ENCODE data around the gene CRYBB1. TPM values are rescaled to one million over a fixed set of nuclear protein-coding genes. Genes with fewer than 3 reads are reported as not detected.
"Not testable (repeated sequence)": the region's sequence is repeated elsewhere in the genome, so short reads cannot be mapped to it uniquely, and the experiment has no call there.

The CRYBB1 gene
- total RNA-seq, 1 donor from 2014 or later = not detected

GRCh38 chr22:26629988-26630761, 12.3 kb upstream of the CRYBB1 start:
- Mint-ChIP-seq H3K27me3 (ENCODE audit: low read depth) (peaks cover 7% of the 10 kb centered on the region), H3K4me3 (ENCODE audit: low read depth) (no peak overlapping the region), H3K36me3 (ENCODE audit: low read depth) (no peaks in the 10 kb centered on the region), H3K9me3 (no peaks in the 10 kb centered on the region), H3K27ac (no peak overlapping the region), H3K4me1 (ENCODE audit: low read depth) (peaks cover 7% of the 10 kb centered on the region)
- DNase-seq (ENCODE audit: low spot score) = no peak
- intact Hi-C loops (cut with micrococcal nuclease) = no loop called here

GRCh38 chr22:26624803-26625202, 7.0 kb upstream of the CRYBB1 start:
- peaks cover 4% of the 10 kb centered on the region for H3K27me3 Mint-ChIP-seq (ENCODE audit: low read depth)
- H3K4me1 Mint-ChIP-seq (ENCODE audit: low read depth) = peaks cover 2% of the 10 kb centered on the region
- no peak overlapping the region for H3K27ac Mint-ChIP-seq
- no peak overlapping the region for H3K4me3 Mint-ChIP-seq (ENCODE audit: low read depth)
- DNase-seq (ENCODE audit: low spot score) = no peak
- intact Hi-C loops (cut with micrococcal nuclease) = no loop called here
- no peaks in the 10 kb centered on the region for H3K36me3 Mint-ChIP-seq (ENCODE audit: low read depth)
- no peaks in the 10 kb centered on the region for H3K9me3 Mint-ChIP-seq

- no peaks in the 10 kb centered on the region for H3K36me3 Mint-ChIP-seq (ENCODE audit: low read depth)
- H3K27ac Mint-ChIP-seq = no peak overlapping the region
- intact Hi-C loops (cut with micrococcal nuclease) = no loop called here
- no peak overlapping the region for H3K4me3 Mint-ChIP-seq (ENCODE audit: low read depth)
- H3K4me1 Mint-ChIP-seq (ENCODE audit: low read depth) = peaks cover 2% of the 10 kb centered on the region
- DNase-seq (ENCODE audit: low spot score) = no peak
- H3K9me3 Mint-ChIP-seq = no peaks in the 10 kb centered on the region
- H3K27me3 Mint-ChIP-seq (ENCODE audit: low read depth) = peaks cover 4% of the 10 kb centered on the region
Measured at GRCh38 chr22:26623984-26624383, 6.2 kb upstream of the CRYBB1 start.

GRCh38 chr22:26621663-26622062, 3.8 kb upstream of the CRYBB1 start, which contains the start of gene CRYBA4:
TSS of gene CRYBA4 (plus strand) at chr22:26621963. CDS start at chr22:26622597, 634 bp downstream.
- Mint-ChIP-seq H3K4me1 (ENCODE audit: low read depth) (peaks cover 5% of the 10 kb centered on the region), H3K27ac (no peak within 1 kb of the TSS), H3K36me3 (ENCODE audit: low read depth) (no peaks in the 10 kb centered on the region), H3K27me3 (ENCODE audit: low read depth) (peaks cover 8% of the 10 kb centered on the region), H3K4me3 (ENCODE audit: low read depth) (no peak within 1 kb of the TSS), H3K9me3 (no peaks in the 10 kb centered on the region)
- intact Hi-C loops (cut with micrococcal nuclease) = no loop called here
- DNase-seq (ENCODE audit: low spot score) = no peak

- DNase-seq (ENCODE audit: low spot score) = no peak
- no peak overlapping the region for H3K4me3 Mint-ChIP-seq (ENCODE audit: low read depth)
- intact Hi-C loops (cut with micrococcal nuclease) = no loop called here
- H3K36me3 Mint-ChIP-seq (ENCODE audit: low read depth) = no peaks in the 10 kb centered on the region
- peaks cover 8% of the 10 kb centered on the region for H3K27me3 Mint-ChIP-seq (ENCODE audit: low read depth)
- H3K27ac Mint-ChIP-seq = no peak overlapping the region
- no peaks in the 10 kb centered on the region for H3K9me3 Mint-ChIP-seq
- H3K4me1 Mint-ChIP-seq (ENCODE audit: low read depth) = peaks cover 5% of the 10 kb centered on the region
Measured at GRCh38 chr22:26620197-26620596, 2.4 kb upstream of the CRYBB1 start.

GRCh38 chr22:26619510-26619909, 1.7 kb upstream of the CRYBB1 start:
- no peaks in the 10 kb centered on the region for H3K9me3 Mint-ChIP-seq
- H3K4me1 Mint-ChIP-seq (ENCODE audit: low read depth) = peaks cover 5% of the 10 kb centered on the region
- H3K27me3 Mint-ChIP-seq (ENCODE audit: low read depth) = peaks cover 8% of the 10 kb centered on the region
- DNase-seq (ENCODE audit: low spot score) = no peak
- H3K27ac Mint-ChIP-seq = no peak overlapping the region
- H3K4me3 Mint-ChIP-seq (ENCODE audit: low read depth) = no peak overlapping the region
- no peaks in the 10 kb centered on the region for H3K36me3 Mint-ChIP-seq (ENCODE audit: low read depth)
- intact Hi-C loops (cut with micrococcal nuclease) = no loop called here

GRCh38 chr22:26618455-26618854, 628 bp upstream of the CRYBB1 start:
- Mint-ChIP-seq H3K27me3 (ENCODE audit: low read depth) (peaks cover 13% of the 10 kb centered on the region), H3K36me3 (ENCODE audit: low read depth) (no peaks in the 10 kb centered on the region), H3K4me3 (ENCODE audit: low read depth) (no peak overlapping the region), H3K9me3 (no peaks in the 10 kb centered on the region), H3K4me1 (ENCODE audit: low read depth) (peaks cover 5% of the 10 kb centered on the region), H3K27ac (no peak overlapping the region)
- intact Hi-C loops (cut with micrococcal nuclease) = no loop called here
- DNase-seq (ENCODE audit: low spot score) = no peak

- DNase-seq (ENCODE audit: low spot score) = no peak
- H3K27me3 Mint-ChIP-seq (ENCODE audit: low read depth) = peaks cover 10% of the 10 kb centered on the region
Measured at GRCh38 chr22:26616650-26617049, 1.2 kb downstream of the CRYBB1 start.

GRCh38 chr22:26615830-26616435, 1.9 kb downstream of the CRYBB1 start:
- no peaks in the 10 kb centered on the region for H3K36me3 Mint-ChIP-seq (ENCODE audit: low read depth)
- no peaks in the 10 kb centered on the region for H3K9me3 Mint-ChIP-seq
- H3K4me1 Mint-ChIP-seq (ENCODE audit: low read depth) = peaks cover 5% of the 10 kb centered on the region
- H3K4me3 Mint-ChIP-seq (ENCODE audit: low read depth) = no peak overlapping the region
- DNase-seq (ENCODE audit: low spot score) = no peak
- H3K27me3 Mint-ChIP-seq (ENCODE audit: low read depth) = peaks cover 10% of the 10 kb centered on the region
- intact Hi-C loops (cut with micrococcal nuclease) = no loop called here
- H3K27ac Mint-ChIP-seq = no peak overlapping the region

More at GRCh38 chr22:26616650-26617049, 1.2 kb downstream of the CRYBB1 start:
- no peaks in the 10 kb centered on the region for H3K36me3 Mint-ChIP-seq (ENCODE audit: low read depth)
- H3K27ac Mint-ChIP-seq = no peak overlapping the region
- intact Hi-C loops (cut with micrococcal nuclease) = no loop called here
- peaks cover 5% of the 10 kb centered on the region for H3K4me1 Mint-ChIP-seq (ENCODE audit: low read depth)
- no peaks in the 10 kb centered on the region for H3K9me3 Mint-ChIP-seq
- no peak overlapping the region for H3K4me3 Mint-ChIP-seq (ENCODE audit: low read depth)

- Mint-ChIP-seq H3K27me3 (ENCODE audit: low read depth) (peaks cover 10% of the 10 kb centered on the region), H3K9me3 (no peaks in the 10 kb centered on the region), H3K4me3 (ENCODE audit: low read depth) (no peak overlapping the region), H3K36me3 (ENCODE audit: low read depth) (no peaks in the 10 kb centered on the region), H3K27ac (no peak overlapping the region), H3K4me1 (ENCODE audit: low read depth) (peaks cover 12% of the 10 kb centered on the region)
- DNase-seq (ENCODE audit: low spot score) = no peak
- intact Hi-C loops (cut with micrococcal nuclease) = no loop called here
Measured at GRCh38 chr22:26615149-26615548, 2.7 kb downstream of the CRYBB1 start.

- DNase-seq (ENCODE audit: low spot score) = no peak
- H3K36me3 Mint-ChIP-seq (ENCODE audit: low read depth) = no peaks in the 10 kb centered on the region
- H3K9me3 Mint-ChIP-seq = no peaks in the 10 kb centered on the region
- H3K27me3 Mint-ChIP-seq (ENCODE audit: low read depth) = peaks cover 13% of the 10 kb centered on the region
- H3K4me1 Mint-ChIP-seq (ENCODE audit: low read depth) = peaks cover 20% of the 10 kb centered on the region
- no peak overlapping the region for H3K4me3 Mint-ChIP-seq (ENCODE audit: low read depth)
- intact Hi-C loops (cut with micrococcal nuclease) = no loop called here
- no peak overlapping the region for H3K27ac Mint-ChIP-seq
Measured at GRCh38 chr22:26614322-26614721, 3.5 kb downstream of the CRYBB1 start.

- H3K4me3 Mint-ChIP-seq (ENCODE audit: low read depth); H3K9me3 Mint-ChIP-seq; intact Hi-C loops (cut with micrococcal nuclease); H3K36me3 Mint-ChIP-seq (ENCODE audit: low read depth); DNase-seq (ENCODE audit: low spot score); H3K27ac Mint-ChIP-seq: not testable (repeated sequence)
- H3K4me1 Mint-ChIP-seq (ENCODE audit: low read depth) = peaks cover 23% of the 10 kb centered on the region
- peaks cover 15% of the 10 kb centered on the region for H3K27me3 Mint-ChIP-seq (ENCODE audit: low read depth)
Measured at GRCh38 chr22:26613753-26614152, 4.1 kb downstream of the CRYBB1 start.

GRCh38 chr22:26612652-26613051, 5.2 kb downstream of the CRYBB1 start:
- no peak overlapping the region for H3K27ac Mint-ChIP-seq
- no peaks in the 10 kb centered on the region for H3K9me3 Mint-ChIP-seq
- DNase-seq (ENCODE audit: low spot score) = no peak
- no peaks in the 10 kb centered on the region for H3K36me3 Mint-ChIP-seq (ENCODE audit: low read depth)
- peaks cover 23% of the 10 kb centered on the region for H3K4me1 Mint-ChIP-seq (ENCODE audit: low read depth)
- intact Hi-C loops (cut with micrococcal nuclease) = no loop called here
- H3K27me3 Mint-ChIP-seq (ENCODE audit: low read depth) = peaks cover 14% of the 10 kb centered on the region
- no peak overlapping the region for H3K4me3 Mint-ChIP-seq (ENCODE audit: low read depth)

Data from activated T-helper 2 cell treated with anti-CD3 and anti-CD28 coated beads, Interferon-gamma antibody, Interleukin-2, Interleukin-4, amounts not matched to agents 10 μg/mL and 5 μg/mL and 100 μg/mL, durations not matched to agents 14 hours and 24 hours and 36 hours (primary cell).